GM21786 (cell line): ENCODE measurements around the gene PPID.
A peak's percentile ranks its signal among the peaks of the same experiment; 100 is the strongest.
"Not testable (repeated sequence)": the region's sequence is repeated elsewhere in the genome, so short reads cannot be mapped to it uniquely, and the experiment has no call there.

Source experiments
- ATAC-seq: cut with Tn5 transposase; IDR thresholded peaks from one replicate; pipeline ENCODE4 v1.9.1; 2021; ENCODE audit not compliant: unreplicated experiment

The PPID gene

GRCh38 chr4:158738866-158739265 is 15.7 kb upstream of the PPID start:
- ATAC-seq = no peak

GRCh38 chr4:158729716-158730559 is 6.7 kb upstream of the PPID start:
- ATAC-seq = peak; percentile 96

- no peak for ATAC-seq
Measured at GRCh38 chr4:158728236-158728635, 5.0 kb upstream of the PPID start.

GRCh38 chr4:158726633-158727032 is 3.4 kb upstream of the PPID start:
- no peak for ATAC-seq

GRCh38 chr4:158724637-158725036 is 1.4 kb upstream of the PPID start:
- no peak for ATAC-seq

- ATAC-seq = peak; percentile 16
Measured at GRCh38 chr4:158722291-158722916, 792 bp downstream of the PPID start.

- ATAC-seq = no peak
Measured at GRCh38 chr4:158721680-158722079, 1.5 kb downstream of the PPID start.

- ATAC-seq = no peak
Measured at GRCh38 chr4:158715802-158716201, 7.4 kb downstream of the PPID start.

- ATAC-seq = no peak
Measured at GRCh38 chr4:158714937-158715336, 8.3 kb downstream of the PPID start.

- not testable (repeated sequence) for ATAC-seq
Measured at GRCh38 chr4:158712622-158713021, 10.6 kb downstream of the PPID start.

GRCh38 chr4:158710814-158711213 is 12.4 kb downstream of the PPID start:
- no peak for ATAC-seq

- ATAC-seq = no peak
Measured at GRCh38 chr4:158704274-158704673, 18.9 kb downstream of the PPID start.

GRCh38 chr4:158688813-158689212 is 34.4 kb downstream of the PPID start:
- ATAC-seq = no peak

GRCh38 chr4:158682066-158682465 is 41.1 kb downstream of the PPID start:
- ATAC-seq = no peak

GRCh38 chr4:158681629-158682028 is 41.6 kb downstream of the PPID start:
- ATAC-seq = no peak

GRCh38 chr4:158678767-158679166 is 44.4 kb downstream of the PPID start:
- ATAC-seq = no peak

GRCh38 chr4:158676076-158676475 is 47.1 kb downstream of the PPID start:
- no peak for ATAC-seq

GRCh38 chr4:158673633-158674032 is 49.6 kb downstream of the PPID start:
- no peak for ATAC-seq

- peak; percentile 84 for ATAC-seq
Measured at GRCh38 chr4:158671915-158672806, 51.0 kb downstream of the PPID start, which contains the start of gene ETFDH. Gene ETFDH, plus strand, starts transcription at chr4:158672296. Its CDS starts 161 bp downstream, at chr4:158672457.

- no peak for ATAC-seq
Measured at GRCh38 chr4:158671665-158671914, 51.6 kb downstream of the PPID start, which contains the start of gene C4orf46. Gene C4orf46, minus strand, starts transcription at chr4:158671887. Its CDS starts 86 bp downstream, at chr4:158671801.

- ATAC-seq = peak; percentile 19
Measured at GRCh38 chr4:158670975-158671664, 52.1 kb downstream of the PPID start.
